GM19467 (cell line): ENCODE results near the gene MRPS7.
A peak's percentile ranks its signal among the peaks of the same experiment; 100 is the strongest.
"Not testable (repeated sequence)": the region's sequence is repeated elsewhere in the genome, so short reads cannot be mapped to it uniquely, and the experiment has no call there.

Experiments used
- ATAC-seq: cut with Tn5 transposase; IDR thresholded peaks from one replicate; pipeline ENCODE4 v1.9.1; 2021; ENCODE audit warnings: mild to moderate bottlenecking, moderate library complexity; ENCODE audit not compliant: unreplicated experiment

MRPS7 gene

DNA sequence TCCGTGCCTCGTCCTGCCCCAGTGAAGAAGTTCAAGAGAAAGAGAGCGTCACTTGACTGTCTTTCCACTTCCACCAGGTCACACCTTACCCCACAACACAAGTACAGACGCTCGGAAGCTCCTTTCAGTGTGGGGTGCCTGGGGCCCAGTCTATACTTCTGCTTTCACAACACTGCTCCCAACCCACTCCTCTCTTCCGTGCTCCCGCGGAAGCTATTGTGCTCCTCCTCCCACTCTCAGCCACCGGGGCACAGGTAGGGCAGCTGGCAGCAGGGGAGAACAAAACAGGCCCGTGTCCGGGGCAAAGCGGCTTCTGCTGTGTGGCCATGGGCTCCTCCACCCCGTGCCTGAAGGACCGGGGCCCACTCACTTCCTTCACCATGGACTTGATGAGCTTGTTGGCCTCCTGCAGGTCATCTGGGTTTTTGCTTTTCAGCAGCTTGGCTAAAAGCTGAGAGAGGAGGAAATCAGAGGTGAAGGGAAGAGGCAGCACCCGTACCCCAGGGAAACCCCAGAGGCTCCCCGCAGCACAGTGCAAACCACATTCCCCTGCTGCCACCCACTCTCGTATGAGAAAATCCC lies 19.1 kb upstream of the MRPS7 start:
- no peak for ATAC-seq

DNA sequence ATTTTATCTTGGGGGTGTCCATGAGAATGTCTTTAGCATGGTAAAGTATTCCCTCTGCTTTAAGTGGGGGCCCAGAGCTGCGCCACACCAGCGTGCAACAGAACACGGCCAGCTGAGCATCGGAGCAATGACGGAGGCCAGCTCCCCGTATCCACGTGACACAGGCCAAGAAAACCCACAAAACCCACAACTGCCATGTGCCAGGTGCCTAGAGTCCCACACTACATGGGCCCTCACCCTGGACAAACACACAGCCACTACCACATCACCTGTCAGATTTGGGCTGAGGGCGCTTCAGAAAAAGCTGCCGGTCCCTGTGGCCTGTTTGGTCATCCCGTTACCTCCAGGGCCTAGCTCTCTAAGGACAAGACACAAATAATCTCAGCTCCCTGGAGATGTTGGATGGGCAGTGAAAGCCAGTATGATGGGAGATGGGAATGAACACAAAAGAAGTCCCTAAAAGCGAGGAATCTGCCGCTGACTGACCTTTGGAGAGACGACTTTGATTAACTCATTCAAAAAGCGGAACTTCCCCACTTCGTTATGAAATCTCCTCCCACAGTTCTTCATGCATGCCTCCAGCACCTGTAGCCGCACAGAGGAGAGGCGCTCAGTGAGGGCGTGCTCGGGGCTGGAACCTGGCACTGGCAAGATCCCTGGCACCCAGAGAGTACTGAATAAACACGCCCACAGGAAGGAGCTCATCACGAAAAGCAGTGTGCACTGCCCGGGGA lies 17.4 kb upstream of the MRPS7 start:
- no peak for ATAC-seq

DNA sequence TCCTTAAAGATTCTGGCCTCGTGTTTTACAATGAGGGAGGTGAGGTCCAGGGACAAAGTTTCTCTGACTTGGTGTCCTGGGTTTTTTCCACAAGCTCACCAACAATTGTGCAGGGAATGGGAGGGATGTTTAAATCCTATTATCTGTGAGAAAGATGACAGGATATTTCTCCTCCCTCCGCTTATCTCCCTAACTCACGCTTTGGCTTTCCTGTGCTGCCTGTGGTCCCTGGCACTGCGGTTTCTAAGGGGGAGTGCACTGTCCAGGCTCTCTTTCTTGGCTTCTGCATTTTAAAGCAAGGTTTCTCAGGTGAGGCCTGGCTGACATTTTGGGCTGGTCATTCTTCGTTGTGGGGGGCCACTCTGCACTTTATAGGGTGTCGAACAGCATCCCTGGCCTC lies 16.7 kb upstream of the MRPS7 start:
- no peak for ATAC-seq

DNA sequence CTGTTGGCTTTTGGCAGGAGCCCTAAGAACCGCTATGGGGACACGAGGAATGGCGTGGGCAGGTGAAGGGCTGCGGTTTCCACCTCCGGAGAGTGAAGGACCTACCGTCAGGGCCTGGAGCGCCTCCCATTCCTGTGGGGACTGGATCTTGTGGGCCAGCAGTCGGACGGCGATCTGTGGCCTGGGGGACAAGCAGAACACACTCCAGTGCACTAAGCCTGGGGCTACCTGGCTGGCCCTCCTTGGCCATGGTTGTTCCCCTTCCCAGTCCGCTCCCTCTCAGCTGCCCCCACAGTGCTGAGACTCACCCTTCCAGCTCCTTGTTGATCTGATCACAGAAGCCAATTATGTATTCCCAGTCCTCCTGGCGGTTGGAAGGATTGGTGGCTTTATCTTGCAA lies 15.3 kb upstream of the MRPS7 start:
- no peak for ATAC-seq

DNA sequence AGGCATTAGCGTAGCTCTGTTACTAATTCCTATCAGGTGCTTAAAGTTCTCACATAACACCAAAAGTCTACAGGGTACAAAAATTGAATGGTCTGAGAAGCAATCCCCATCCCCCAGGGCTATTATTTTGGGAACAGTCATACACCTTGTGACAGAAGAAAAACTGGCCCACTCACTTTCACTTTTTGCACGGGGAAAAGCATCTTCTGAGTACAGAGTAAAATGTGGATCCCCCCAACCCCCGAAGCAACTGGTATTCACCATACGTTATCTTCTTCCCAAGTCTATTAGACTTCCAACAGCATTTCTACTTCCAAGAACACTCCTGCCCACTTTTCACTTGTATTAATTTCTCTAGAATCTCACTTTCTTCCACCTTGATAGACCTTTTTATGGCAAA lies 12.1 kb upstream of the MRPS7 start:
- no peak for ATAC-seq

DNA sequence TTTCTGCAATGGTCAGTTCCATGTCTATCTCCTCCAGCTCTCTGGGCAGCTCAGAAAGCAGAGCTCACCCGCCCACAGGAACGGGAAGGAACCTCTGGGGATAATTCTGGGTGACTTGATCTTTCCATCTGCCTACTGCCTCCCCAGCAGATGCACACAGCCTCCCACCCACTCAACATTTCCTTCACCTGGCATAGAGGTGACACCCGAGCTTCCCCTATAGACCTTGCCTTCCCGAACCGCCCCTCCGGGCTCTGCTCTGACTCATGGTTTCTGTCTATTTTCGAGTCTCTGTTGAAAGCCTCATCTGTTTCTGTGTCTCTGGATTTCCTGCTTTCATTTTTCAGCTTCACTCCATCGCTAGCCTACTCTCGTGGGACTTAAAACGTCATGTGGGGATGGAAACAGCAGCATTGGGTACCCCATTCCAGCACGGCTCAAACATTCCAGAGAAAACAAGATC lies 11.6 kb upstream of the MRPS7 start:
- peak; percentile 75 for ATAC-seq

DNA sequence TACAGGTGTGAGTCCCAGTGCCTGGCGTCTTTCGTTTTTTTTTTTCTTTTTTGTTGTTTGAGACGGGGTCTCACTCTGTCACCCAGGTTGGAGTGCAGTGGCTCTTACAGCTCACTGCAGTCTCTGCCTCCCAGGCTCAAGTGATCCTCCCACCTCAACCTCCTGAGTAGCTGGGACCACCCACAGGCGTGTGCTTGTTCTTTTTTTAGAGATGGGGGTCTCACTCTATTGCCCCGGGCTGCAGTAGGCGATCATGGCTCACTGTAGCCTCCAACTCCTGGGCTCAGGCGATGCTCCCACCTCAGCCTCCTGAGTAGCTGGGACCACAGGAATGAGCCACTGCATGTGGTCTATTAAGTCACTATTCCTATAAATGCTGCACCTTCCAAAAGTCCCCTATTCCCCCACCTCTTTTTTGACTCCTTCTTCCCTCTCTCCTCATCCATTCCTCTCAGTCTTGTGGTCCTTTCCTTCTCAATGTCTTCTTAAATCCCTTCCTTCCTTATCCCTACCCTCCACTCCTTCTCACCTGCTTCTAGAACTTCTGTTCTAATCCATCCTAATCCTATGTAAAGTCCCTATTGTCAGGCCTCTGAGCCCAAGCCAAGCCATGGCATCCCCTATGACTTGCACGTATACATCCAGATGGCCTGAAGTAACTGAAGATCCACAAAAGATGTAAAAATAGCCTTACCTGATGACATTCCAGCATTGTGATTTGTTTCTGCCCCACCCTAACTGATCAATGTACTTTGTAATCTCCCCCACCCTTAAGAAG lies 9.5 kb upstream of the MRPS7 start:
- no peak for ATAC-seq

DNA sequence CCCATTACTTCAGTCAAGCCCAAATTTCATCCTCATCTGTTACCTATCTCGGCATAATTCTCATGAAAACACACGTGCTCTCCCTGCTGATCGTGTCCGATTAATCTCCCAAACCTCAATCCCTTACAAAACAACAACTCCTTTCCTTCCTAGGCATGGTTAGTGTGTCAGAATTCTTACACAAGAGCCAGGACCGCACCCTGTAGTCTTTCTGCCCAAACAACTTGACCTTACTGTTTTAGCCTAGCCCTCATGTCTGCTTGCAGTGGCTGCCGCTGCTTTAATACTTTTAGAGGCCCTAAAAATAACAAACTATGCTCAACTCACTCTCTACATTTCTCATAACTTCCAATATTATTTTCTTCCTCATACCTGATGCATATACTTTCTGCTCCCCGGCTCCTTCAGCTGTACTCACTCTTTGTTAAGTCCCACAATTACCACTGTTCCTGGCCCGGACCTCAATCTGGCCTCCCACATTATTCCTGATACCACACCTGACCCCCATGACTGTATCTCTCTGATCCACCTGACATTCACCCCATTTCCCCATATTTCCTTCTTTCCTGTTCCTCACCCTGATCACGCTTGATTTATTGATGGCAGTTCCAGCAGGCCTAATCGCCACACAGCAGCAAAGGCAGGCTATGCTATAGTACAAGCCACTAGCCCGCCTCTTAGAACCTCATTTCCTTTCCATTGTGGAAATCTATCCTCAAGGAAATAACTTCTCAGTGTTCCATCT lies 5.6 kb upstream of the MRPS7 start:
- not testable (repeated sequence) for ATAC-seq

DNA sequence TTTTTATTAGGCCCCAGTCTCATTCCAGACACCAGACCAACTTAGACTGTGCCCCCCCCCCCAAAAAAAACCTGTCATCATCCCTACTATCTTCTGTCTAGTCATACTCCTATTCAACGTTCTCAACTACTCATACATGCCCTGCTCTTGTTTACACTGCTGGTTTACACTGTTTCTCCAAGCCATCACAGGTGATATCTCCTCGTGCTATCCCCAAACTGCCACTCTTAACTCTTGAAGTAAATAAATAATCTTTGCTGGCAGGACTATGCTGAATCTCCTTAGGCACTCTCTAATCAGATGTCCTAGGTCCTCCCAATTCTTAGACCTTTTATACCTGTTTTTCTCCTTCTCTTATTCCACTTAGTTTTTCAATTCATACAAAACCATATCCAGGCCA lies 4.5 kb upstream of the MRPS7 start:
- ATAC-seq: not testable (repeated sequence)

DNA sequence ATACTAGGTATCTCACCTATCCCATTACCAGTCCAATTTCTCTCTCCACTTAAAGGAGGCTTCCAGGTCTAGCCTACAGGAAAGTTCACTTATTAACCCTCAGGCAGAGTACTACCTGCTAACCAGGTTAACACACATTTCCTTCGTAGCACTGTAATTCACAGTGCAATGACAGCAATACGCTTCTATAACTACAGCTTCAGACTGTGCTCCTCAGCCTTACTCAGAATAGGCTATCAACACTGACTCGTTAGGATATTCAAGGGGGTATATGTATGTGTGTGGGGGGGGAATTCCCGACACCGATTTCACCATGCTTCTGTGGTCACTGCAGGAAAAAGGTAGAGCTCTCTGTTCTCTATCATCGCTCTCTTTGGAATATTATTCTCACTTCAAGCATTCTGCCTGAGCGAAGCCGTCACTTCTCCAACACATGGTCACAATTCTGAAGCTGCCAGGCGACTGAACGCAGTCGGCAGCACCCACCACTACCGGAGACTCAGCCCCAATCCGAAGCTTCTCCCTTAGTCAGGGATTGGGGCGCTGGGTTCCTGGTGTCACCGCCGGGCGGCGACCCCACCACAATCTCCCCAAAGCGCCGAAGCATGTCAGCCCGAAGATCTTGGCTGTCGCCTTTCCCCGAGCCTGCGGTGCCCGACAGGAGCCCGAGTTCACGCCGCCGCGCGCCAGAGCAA lies 891 bp upstream of the MRPS7 start:
- peak; percentile 17 for ATAC-seq

DNA sequence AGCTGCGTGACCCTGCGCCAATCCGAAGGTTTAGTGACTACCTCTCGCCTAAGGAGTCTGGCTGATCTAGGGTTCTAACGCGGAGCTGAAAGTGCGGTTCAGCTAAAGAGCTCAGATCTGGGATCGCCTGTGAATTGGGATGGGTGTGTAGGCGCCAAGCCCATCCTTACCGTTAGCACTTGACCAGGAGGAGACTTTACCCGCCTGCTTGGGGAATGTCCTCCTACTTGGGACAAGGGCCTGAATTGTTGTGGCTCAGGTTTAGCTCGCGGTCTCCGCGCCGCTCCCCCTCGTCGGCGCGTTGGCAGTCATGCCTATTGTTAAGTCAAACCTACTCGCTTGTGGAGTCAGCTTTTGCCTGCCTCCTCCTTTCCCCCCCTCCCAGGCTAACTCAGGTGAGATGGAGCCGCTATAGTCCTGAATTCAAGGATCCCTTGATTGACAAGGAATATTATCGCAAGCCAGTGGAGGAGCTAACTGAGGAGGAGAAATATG lies 480 bp downstream of the MRPS7 start:
- ATAC-seq: peak; percentile 7

DNA sequence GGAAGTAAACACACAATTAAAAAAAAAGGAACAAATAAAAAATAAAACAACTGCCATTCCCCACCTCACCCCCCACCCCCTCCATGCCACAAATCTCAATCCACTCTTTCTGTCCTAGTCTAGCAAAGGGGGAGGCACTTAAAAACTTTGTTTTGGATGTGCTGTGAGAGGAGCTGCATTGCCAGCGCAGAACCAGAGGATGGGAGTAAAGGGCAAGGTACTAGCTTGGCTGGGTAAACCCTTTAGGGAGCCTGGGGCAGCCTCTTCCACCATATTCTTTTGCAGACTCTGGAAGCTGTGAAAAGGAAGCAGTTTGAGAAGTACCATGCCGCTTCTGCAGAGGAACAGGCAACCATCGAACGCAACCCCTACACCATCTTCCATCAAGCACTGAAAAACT lies 1.4 kb downstream of the MRPS7 start:
- no peak for ATAC-seq

DNA sequence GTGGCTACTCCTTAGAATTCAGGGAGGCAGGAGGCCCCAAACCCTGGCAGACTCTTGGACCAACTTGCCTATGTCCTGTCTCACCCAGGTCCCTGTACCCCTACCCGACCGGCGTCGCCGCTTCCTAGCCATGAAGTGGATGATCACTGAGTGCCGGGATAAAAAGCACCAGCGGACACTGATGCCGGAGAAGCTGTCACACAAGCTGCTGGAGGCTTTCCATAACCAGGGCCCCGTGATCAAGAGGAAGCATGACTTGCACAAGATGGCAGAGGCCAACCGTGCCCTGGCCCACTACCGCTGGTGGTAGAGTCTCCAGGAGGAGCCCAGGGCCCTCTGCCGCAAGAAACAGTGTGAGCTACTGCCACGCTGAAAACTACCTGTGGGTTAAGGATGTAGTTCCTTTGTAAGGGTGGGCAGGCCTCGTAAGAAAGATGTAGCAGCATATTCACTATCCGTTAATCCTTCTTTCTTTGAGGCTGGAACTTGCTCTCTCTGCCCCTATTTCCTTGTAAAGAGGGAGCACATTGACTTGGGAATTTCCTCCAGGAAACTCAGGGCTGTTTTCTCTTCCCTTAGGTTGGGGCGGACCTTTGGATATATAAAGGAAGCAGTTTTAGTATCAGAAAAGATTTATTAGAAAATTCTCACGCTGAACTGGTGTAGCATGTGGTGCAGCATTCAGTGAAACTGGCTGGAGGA lies 4.1 kb downstream of the MRPS7 start:
- ATAC-seq: no peak

DNA sequence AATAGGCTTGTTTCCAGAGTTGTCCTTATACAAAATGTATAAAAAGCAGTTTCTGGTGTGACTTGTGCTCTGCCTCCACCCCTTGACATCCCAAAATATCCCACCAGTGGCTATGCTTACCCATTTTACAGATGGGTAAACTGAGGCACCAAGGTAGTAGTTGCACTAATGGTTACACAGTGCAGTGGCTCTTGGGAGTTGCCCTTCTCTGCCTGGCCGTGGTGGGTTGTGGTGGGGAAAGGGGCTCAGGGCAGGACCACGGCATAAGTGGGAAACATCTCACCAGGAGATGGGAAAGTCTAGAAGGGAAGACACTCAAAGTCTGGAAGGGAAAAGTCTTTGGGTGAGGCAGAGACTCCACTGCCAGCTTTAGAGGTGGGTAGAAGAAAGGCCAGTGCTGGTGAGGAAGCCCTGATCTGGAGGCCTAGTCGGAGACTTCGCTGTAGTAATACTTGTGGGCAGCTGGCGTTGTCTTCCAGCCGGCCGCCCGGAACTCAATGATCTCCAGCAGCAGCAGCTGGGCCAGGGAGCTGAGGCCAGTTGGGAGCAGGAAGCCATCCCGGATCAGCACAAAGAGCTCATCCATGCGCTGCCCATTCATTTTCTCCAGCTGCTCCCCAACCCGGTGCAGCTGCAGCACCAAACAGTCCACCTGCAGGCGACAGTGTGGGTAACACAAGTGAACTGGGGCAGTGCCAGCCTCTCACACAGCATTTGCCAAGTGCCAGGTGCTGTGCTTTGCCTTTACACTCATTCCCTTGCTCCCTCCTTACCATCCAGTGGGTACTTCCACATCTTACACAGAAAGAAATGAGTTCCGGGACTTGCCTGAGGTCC lies 4.9 kb downstream of the MRPS7 start:
- no peak for ATAC-seq

DNA sequence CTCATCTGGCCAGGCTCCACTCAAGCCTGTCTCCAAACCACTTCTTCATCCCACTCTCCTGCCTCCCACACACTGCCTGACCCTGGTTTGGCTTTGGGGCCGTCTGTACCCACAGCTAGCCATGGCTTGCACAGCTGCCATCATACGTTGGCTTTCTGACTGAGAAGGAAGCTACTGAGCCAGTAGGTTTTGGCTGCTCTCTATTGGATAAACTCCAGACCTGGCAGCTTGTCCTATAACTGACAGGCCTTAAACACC lies 5.4 kb downstream of the MRPS7 start:
- ATAC-seq: no peak

DNA sequence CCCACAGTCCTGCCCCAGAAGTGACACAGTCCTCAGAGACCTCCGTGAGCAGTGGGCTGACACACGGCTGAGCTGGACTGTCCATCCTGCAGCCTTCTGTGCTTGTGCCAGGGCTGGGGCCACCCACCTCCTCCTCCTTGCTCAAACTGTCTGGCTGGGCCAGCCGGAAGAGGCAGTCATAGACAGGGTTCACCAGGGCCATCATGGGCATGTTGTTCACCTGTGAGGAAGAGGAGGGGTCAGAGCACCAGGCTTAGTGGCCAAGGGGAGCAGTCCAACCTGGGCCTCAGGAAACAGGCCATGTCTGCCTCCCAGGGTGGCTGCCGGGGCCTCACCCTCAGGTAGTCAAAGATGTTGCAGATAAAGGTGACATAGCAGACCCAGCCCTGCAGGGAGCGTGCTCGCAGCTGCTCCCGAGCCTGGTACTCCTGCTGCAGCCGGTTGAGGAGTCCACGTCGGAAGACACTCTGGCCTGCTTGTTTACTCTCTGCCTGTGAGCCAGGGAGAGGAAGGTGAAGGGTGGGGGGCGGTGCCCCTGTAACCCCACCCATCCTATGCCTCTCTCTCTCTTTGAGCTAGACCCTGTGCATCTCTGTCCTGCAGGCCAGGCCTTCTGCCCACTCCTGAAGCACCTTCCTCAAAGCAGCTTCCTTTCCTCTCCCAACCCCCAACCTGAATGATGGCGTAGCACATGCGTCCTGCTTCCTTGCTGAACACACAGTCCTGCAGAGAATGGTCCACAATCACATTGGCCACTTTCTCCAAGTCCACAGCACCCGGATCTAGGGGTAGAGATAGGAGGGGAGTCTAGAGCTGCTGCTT lies 5.9 kb downstream of the MRPS7 start:
- no peak for ATAC-seq

DNA sequence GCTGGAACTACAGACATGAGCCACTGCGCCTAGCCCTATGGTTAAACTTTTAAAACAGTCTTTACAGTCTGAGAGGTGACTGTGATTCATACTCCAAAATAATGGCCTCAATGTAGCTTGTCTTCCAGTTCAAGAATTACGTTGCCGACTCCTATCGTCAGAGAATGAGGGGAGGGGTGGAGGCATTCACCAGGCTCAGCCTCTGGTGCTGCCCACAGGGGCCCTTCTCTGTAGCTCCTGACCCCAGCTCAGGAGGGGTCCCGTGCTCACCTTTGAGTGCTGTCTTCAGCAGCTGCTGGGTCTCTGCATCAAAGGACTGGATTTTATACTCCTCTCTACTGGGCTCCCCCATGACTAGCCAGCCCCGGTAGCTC lies 8.2 kb downstream of the MRPS7 start:
- ATAC-seq: no peak

DNA sequence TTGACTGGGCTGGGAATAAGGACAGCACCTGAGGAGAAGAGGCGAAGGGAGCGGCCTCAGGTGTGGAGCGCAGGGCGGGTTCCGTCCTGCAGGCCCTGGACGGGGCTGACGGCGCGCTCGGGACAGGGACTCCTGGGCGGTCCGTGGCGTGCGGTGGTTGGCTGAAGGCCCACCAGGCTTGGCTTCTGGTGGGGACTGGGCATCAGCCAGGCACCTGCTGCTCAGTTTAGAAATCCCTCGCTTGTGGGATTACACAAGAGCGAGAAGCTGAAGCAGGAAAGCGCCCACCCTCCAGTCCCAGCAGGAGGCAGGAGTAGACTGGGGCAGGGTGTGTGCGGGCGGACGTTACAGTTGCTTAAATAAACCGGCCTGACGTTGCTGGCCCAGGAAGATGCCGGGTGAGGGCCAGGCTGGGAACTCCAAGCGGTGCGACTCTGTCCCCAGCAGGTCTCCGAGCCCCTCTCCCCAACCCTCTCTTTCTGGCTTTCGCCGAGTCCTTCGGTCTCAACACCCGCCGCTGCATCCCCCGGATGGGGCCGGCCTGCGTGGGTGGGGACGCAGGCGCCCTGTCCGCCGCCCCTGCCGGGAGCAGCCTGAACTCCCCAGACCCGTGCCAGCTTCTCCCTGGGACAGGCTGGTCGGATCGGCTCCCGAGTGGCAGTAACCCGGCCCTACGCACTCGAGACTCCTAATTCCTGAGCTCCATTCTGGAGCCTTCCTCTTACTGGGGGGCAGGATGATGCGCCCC lies 8.7 kb downstream of the MRPS7 start:
- ATAC-seq: peak; percentile 21
